ENCODE results near the gene SLMAP.

The SLMAP gene

GRCh38 chr3:57768595-57768994 lies 12.5 kb downstream of the SLMAP start:
- Histone ChIP-seq H3K27ac (ENCODE audit: low read length, poor library complexity, severe bottlenecking) (no peak overlapping the region), H2BK15ac (ENCODE audit: low read depth, poor library complexity, severe bottlenecking) (no peak overlapping the region), H2BK12ac (ENCODE audit: low read length in 2 of 2) (no peak overlapping the region), H2BK5ac (ENCODE audit: low read depth, low read length, poor library complexity, severe bottlenecking) (no peak overlapping the region), H3K18ac (ENCODE audit: low read depth in 1 of 2, low read length in 2 of 2) (no peak overlapping the region), H3K9me3 (ENCODE audit: control insufficient read depth, low read length) (no peaks in the 10 kb centered on the region), H3K4me2 (ENCODE audit: low read length, poor library complexity, severe bottlenecking) (no peak overlapping the region), H3K27me3 (ENCODE audit: control insufficient read depth in 1 of 2, insufficient read depth in 1 of 2, low read length in 2 of 2) (no peaks in the 10 kb centered on the region), H2BK120ac (ENCODE audit: low read depth, low read length) (no peak overlapping the region), H3K9ac (ENCODE audit: low read length) (no peak overlapping the region), H3K14ac (ENCODE audit: low read length in 2 of 2) (no peak overlapping the region), H4K91ac (ENCODE audit: low read length) (no peak overlapping the region), H3K4me3 (ENCODE audit: insufficient read depth in 1 of 2, low read depth in 1 of 2, low read length in 2 of 2) (no peak overlapping the region), H2AFZ (ENCODE audit: low read depth, low read length) (no peak overlapping the region), H4K8ac (ENCODE audit: low read length) (no peak overlapping the region), H3K36me3 (ENCODE audit: control insufficient read depth in 1 of 2, insufficient read depth in 2 of 2, low read depth in 1 of 2, low read length in 2 of 2) (peaks cover 3 to 21% of the 10 kb centered on the region in 2 experiments), H3K4ac (ENCODE audit: low read depth in 1 of 2, low read length in 2 of 2) (no peak overlapping the region), H2AK5ac (ENCODE audit: low read length, severe bottlenecking) (no peak overlapping the region), H3K4me1 (ENCODE audit: control insufficient read depth, insufficient read depth, low read depth, low read length) (no peaks in the 10 kb centered on the region), H3K23ac (ENCODE audit: low read length in 2 of 2) (no peak overlapping the region), H3K79me1 (replicated peaks; ENCODE audit: low read length, poor library complexity, severe bottlenecking) (peaks cover 24% of the 10 kb centered on the region)
- WGBS = 99% methylated on average over 3 of the region's 3 CpGs
- no peak for DNase-seq

DNA sequence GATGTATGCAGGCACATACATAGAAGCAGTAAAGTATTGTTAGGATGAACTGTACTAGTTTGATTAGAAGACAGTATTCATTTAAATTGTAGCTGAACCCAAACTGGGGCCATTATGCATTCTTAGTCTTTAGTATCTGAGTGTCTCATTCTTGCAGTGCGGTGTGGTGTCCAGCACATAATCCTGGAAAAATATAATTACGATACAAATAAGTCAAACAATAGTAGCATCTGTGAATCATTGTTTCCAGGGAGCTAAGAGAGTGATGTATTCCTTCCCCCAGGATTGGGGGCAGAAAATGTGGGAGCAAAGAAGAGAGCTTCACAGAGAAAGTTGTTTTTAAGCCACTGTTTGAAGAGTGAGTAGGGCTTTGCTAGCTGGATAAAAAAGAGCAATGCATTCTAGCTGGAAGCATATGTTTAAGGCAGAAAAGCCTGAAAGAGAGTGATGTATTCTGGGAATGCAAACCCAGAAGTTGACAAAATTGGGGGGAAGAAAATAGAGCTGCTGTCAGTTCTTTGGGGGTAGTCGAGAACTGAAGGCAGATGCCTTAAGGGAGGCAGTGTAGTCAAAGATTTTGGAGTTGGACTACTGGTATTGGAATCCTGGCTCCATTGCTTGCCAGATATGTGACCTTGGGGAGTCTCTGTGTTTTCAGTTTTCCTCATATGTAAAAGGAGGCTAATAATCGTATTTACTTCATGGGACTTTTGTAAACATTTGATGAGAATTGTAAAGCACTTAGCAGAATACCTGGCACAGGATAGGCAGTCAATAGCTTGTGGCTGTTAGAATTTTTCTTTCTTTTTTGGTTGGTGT lies 14.1 kb downstream of the SLMAP start:
- H2BK15ac ChIP-seq (ENCODE audit: low read depth, poor library complexity, severe bottlenecking) = no peak overlapping the region
- no peak overlapping the region for H4K8ac ChIP-seq (ENCODE audit: low read length)
- no peak overlapping the region for H2AFZ ChIP-seq (ENCODE audit: low read depth, low read length)
- no peaks in the 10 kb centered on the region for H3K4me1 ChIP-seq (ENCODE audit: control insufficient read depth, insufficient read depth, low read depth, low read length)
- WGBS = 97% methylated on average over 3 of the region's 4 CpGs
- peaks cover 20% of the 10 kb centered on the region for H3K79me1 ChIP-seq (replicated peaks; ENCODE audit: low read length, poor library complexity, severe bottlenecking)
- no peak overlapping the region for H2BK120ac ChIP-seq (ENCODE audit: low read depth, low read length)
- H2AK5ac ChIP-seq (ENCODE audit: low read length, severe bottlenecking) = no peak overlapping the region
- no peak for DNase-seq
- H2BK12ac ChIP-seq (ENCODE audit: low read length in 2 of 2) = no peak overlapping the region
- H3K27me3 ChIP-seq (ENCODE audit: control insufficient read depth in 1 of 2, insufficient read depth in 1 of 2, low read length in 2 of 2) = no peaks in the 10 kb centered on the region
- peaks cover 3 to 17% of the 10 kb centered on the region in 2 experiments for H3K36me3 ChIP-seq (ENCODE audit: control insufficient read depth in 1 of 2, insufficient read depth in 2 of 2, low read depth in 1 of 2, low read length in 2 of 2)
- H3K14ac ChIP-seq (ENCODE audit: low read length in 2 of 2) = no peak overlapping the region
- H3K9me3 ChIP-seq (ENCODE audit: control insufficient read depth, low read length) = no peaks in the 10 kb centered on the region
- no peak overlapping the region for H3K4me2 ChIP-seq (ENCODE audit: low read length, poor library complexity, severe bottlenecking)
- no peak overlapping the region for H3K27ac ChIP-seq (ENCODE audit: low read length, poor library complexity, severe bottlenecking)
- no peak overlapping the region for H3K18ac ChIP-seq (ENCODE audit: low read depth in 1 of 2, low read length in 2 of 2)
- H3K4me3 ChIP-seq (ENCODE audit: insufficient read depth in 1 of 2, low read depth in 1 of 2, low read length in 2 of 2) = no peak overlapping the region
- H4K91ac ChIP-seq (ENCODE audit: low read length) = no peak overlapping the region
- H3K9ac ChIP-seq (ENCODE audit: low read length) = no peak overlapping the region
- H3K4ac ChIP-seq (ENCODE audit: low read depth in 1 of 2, low read length in 2 of 2) = no peak overlapping the region
- no peak overlapping the region for H2BK5ac ChIP-seq (ENCODE audit: low read depth, low read length, poor library complexity, severe bottlenecking)
- H3K23ac ChIP-seq (ENCODE audit: low read length in 2 of 2) = no peak overlapping the region

- H3K79me1 ChIP-seq (replicated peaks; ENCODE audit: low read length, poor library complexity, severe bottlenecking) = peaks cover 21% of the 10 kb centered on the region
- H3K9me3 ChIP-seq (ENCODE audit: control insufficient read depth, low read length) = no peaks in the 10 kb centered on the region
- no peak overlapping the region for H2AK5ac ChIP-seq (ENCODE audit: low read length, severe bottlenecking)
- H3K4ac ChIP-seq (ENCODE audit: low read depth in 1 of 2, low read length in 2 of 2) = no peak overlapping the region
- no peak overlapping the region for H3K9ac ChIP-seq (ENCODE audit: low read length)
- H3K4me2 ChIP-seq (ENCODE audit: low read length, poor library complexity, severe bottlenecking) = no peak overlapping the region
- H2AFZ ChIP-seq (ENCODE audit: low read depth, low read length) = no peak overlapping the region
- no peak overlapping the region for H3K14ac ChIP-seq (ENCODE audit: low read length in 2 of 2)
- no peak overlapping the region for H3K27ac ChIP-seq (ENCODE audit: low read length, poor library complexity, severe bottlenecking)
- H3K36me3 ChIP-seq (ENCODE audit: control insufficient read depth in 1 of 2, insufficient read depth in 2 of 2, low read depth in 1 of 2, low read length in 2 of 2) = peaks cover 3 to 10% of the 10 kb centered on the region in 2 experiments
- no peak for DNase-seq
- H2BK12ac ChIP-seq (ENCODE audit: low read length in 2 of 2) = no peak overlapping the region
- no peak overlapping the region for H2BK120ac ChIP-seq (ENCODE audit: low read depth, low read length)
- no peaks in the 10 kb centered on the region for H3K4me1 ChIP-seq (ENCODE audit: control insufficient read depth, insufficient read depth, low read depth, low read length)
- no peak overlapping the region for H2BK15ac ChIP-seq (ENCODE audit: low read depth, poor library complexity, severe bottlenecking)
- H3K27me3 ChIP-seq (ENCODE audit: control insufficient read depth in 1 of 2, insufficient read depth in 1 of 2, low read length in 2 of 2) = no peaks in the 10 kb centered on the region
- H4K91ac ChIP-seq (ENCODE audit: low read length) = no peak overlapping the region
- H3K18ac ChIP-seq (ENCODE audit: low read depth in 1 of 2, low read length in 2 of 2) = no peak overlapping the region
- no peak overlapping the region for H4K8ac ChIP-seq (ENCODE audit: low read length)
- 97% methylated on average over 4 of the region's 4 CpGs for WGBS
- H3K23ac ChIP-seq (ENCODE audit: low read length in 2 of 2) = no peak overlapping the region
- no peak overlapping the region for H2BK5ac ChIP-seq (ENCODE audit: low read depth, low read length, poor library complexity, severe bottlenecking)
- H3K4me3 ChIP-seq (ENCODE audit: insufficient read depth in 1 of 2, low read depth in 1 of 2, low read length in 2 of 2) = no peak overlapping the region
These were observed 16.1 kb downstream of the SLMAP start for GRCh38 chr3:57772251-57772650.

GRCh38 chr3:57777774-57778173 lies 21.7 kb downstream of the SLMAP start:
- H2BK120ac ChIP-seq (ENCODE audit: low read depth, low read length) = no peak overlapping the region
- no peak overlapping the region for H3K4me3 ChIP-seq (ENCODE audit: insufficient read depth in 1 of 2, low read depth in 1 of 2, low read length in 2 of 2)
- no peak overlapping the region for H4K8ac ChIP-seq (ENCODE audit: low read length)
- no peaks in the 10 kb centered on the region for H3K9me3 ChIP-seq (ENCODE audit: control insufficient read depth, low read length)
- no peak overlapping the region for H3K23ac ChIP-seq (ENCODE audit: low read length in 2 of 2)
- no peak overlapping the region for H2AK5ac ChIP-seq (ENCODE audit: low read length, severe bottlenecking)
- H2BK12ac ChIP-seq (ENCODE audit: low read length in 2 of 2) = no peak overlapping the region
- H3K9ac ChIP-seq (ENCODE audit: low read length) = no peak overlapping the region
- no peak overlapping the region for H2BK5ac ChIP-seq (ENCODE audit: low read depth, low read length, poor library complexity, severe bottlenecking)
- no peaks in the 10 kb centered on the region for H3K27me3 ChIP-seq (ENCODE audit: control insufficient read depth in 1 of 2, insufficient read depth in 1 of 2, low read length in 2 of 2)
- DNase-seq = no peak
- H3K79me1 ChIP-seq (replicated peaks; ENCODE audit: low read length, poor library complexity, severe bottlenecking) = peaks cover 12% of the 10 kb centered on the region
- H2BK15ac ChIP-seq (ENCODE audit: low read depth, poor library complexity, severe bottlenecking) = no peak overlapping the region
- H3K14ac ChIP-seq (ENCODE audit: low read length in 2 of 2) = no peak overlapping the region
- no peak overlapping the region for H3K4me2 ChIP-seq (ENCODE audit: low read length, poor library complexity, severe bottlenecking)
- no peak overlapping the region for H2AFZ ChIP-seq (ENCODE audit: low read depth, low read length)
- no peak overlapping the region for H3K18ac ChIP-seq (ENCODE audit: low read depth in 1 of 2, low read length in 2 of 2)
- H3K27ac ChIP-seq (ENCODE audit: low read length, poor library complexity, severe bottlenecking) = no peak overlapping the region
- H4K91ac ChIP-seq (ENCODE audit: low read length) = no peak overlapping the region
- H3K4ac ChIP-seq (ENCODE audit: low read depth in 1 of 2, low read length in 2 of 2) = no peak overlapping the region
- no peaks in the 10 kb centered on the region for H3K4me1 ChIP-seq (ENCODE audit: control insufficient read depth, insufficient read depth, low read depth, low read length)
- no peaks in the 10 kb centered on the region for H3K36me3 ChIP-seq (ENCODE audit: control insufficient read depth in 1 of 2, insufficient read depth in 2 of 2, low read depth in 1 of 2, low read length in 2 of 2)
- WGBS = 98% methylated on average over 3 of the region's 3 CpGs

Data from mesenchymal stem cell (in vitro differentiated cells and primary cell).